Fibroblast of lung (primary cell): Measurements from ENCODE around the gene LDLRAD3. TPM values are rescaled to one million over a fixed set of nuclear protein-coding genes. Genes with fewer than 3 reads are reported as not detected.

Experiments used
- DNase-seq, 2 donors: peaks; one replicate each; pipeline versions ENCODE4 v3.0.0 to v3.0.0-alpha.2; 2010; ENCODE audit warnings: low read depth in 2 of 2
- H2AFZ ChIP-seq: 2 replicates; pipeline ENCODE4 v1.5.1; 2012; ENCODE audit warnings: low read length, control low read depth, inconsistent platforms
- H3K27ac ChIP-seq: 2 replicates; pipeline ENCODE4 v1.5.1; 2011; ENCODE audit warnings: low read length, control low read depth; ENCODE audit not compliant: insufficient read depth
- H3K27me3 ChIP-seq: 2 replicates; pipeline ENCODE4 v1.5.1; 2011; ENCODE audit warnings: mild to moderate bottlenecking, low read length; ENCODE audit not compliant: control insufficient read depth, insufficient read depth
- H3K36me3 ChIP-seq: 2 replicates; pipeline ENCODE4 v1.5.1; 2011; ENCODE audit warnings: low read length; ENCODE audit not compliant: control insufficient read depth, insufficient read depth
- H3K4me1 ChIP-seq: 2 replicates; pipeline ENCODE4 v1.5.1; 2011; ENCODE audit warnings: low read length; ENCODE audit not compliant: control insufficient read depth, insufficient read depth; ENCODE audit errors: extremely low read depth
- H3K4me2 ChIP-seq: 2 replicates; pipeline ENCODE4 v1.5.1; 2011; ENCODE audit warnings: low read length, control low read depth; ENCODE audit not compliant: insufficient read depth; ENCODE audit errors: extremely low read depth
- H3K4me3 ChIP-seq, 4 experiments: fragments of 200-600 bp in 1 of 4; sonication (generic) in 1 of 4; replicated peaks in 1 of 4; 2 replicates each; pipeline ENCODE4 v1.5.1; 2011 to 2016; ENCODE audit warnings: low read length in 4 of 4, low read depth in 3 of 4, mild to moderate bottlenecking in 3 of 4, control low read depth in 2 of 4, inconsistent platforms in 1 of 4, mixed read lengths in 1 of 4; ENCODE audit not compliant: insufficient read depth in 1 of 4; ENCODE audit errors: control extremely low read depth in 1 of 4
- H3K79me2 ChIP-seq: 2 replicates; pipeline ENCODE4 v1.5.1; 2012; ENCODE audit warnings: mild to moderate bottlenecking, low read length, inconsistent platforms; ENCODE audit not compliant: control insufficient read depth, insufficient read depth
- H3K9ac ChIP-seq: 2 replicates; pipeline ENCODE4 v1.5.1; 2011; ENCODE audit warnings: mild to moderate bottlenecking, low read length, control low read depth; ENCODE audit not compliant: insufficient read depth
- H3K9me3 ChIP-seq: 2 replicates; pipeline ENCODE4 v1.5.1; 2012; ENCODE audit warnings: low read depth, low read length; ENCODE audit not compliant: control insufficient read depth, insufficient read depth
- H4K20me1 ChIP-seq: 2 replicates; pipeline ENCODE4 v1.5.1; 2011; ENCODE audit warnings: low read length; ENCODE audit not compliant: control insufficient read depth, insufficient read depth; ENCODE audit errors: extremely low read depth
- EZH2 ChIP-seq: IDR thresholded peaks from 2 replicates; pipeline ENCODE4 v1.5.1; 2012; ENCODE audit warnings: low read length, control low read depth, mild to moderate bottlenecking; ENCODE audit errors: missing control alignments
- polyA plus RNA-seq, 2 donors: library from polyadenylated mRNA; depleted of rRNA in 1 of 2; stranded (reverse) in 1 of 2; unstranded in 1 of 2; fragments of >200 nt; gene quantifications; 2 replicates each; pipeline ENCODE4 v1.2.1, GENCODE V29; 2011 to 2012; ENCODE audit warnings: missing spikeins in 1 of 2
- total RNA-seq: library from RNA; depleted of rRNA; stranded (reverse); fragments of >200 nt; gene quantifications from 2 replicates; pipeline ENCODE4 v1.2.1, GENCODE V29; 2014
- TF ChIP-seq, protein P1 (sequence below), 2 donors: IDR thresholded peaks in 1 of 2; conservative IDR thresholded peaks in 1 of 2; 1 replicate in 1 of 2; 2 replicates in 1 of 2; pipeline ENCODE4 v1.5.1; 2011 to 2012; ENCODE audit warnings: low read length in 2 of 2, control low read depth in 1 of 2, inconsistent platforms in 1 of 2, low read depth in 1 of 2, mild to moderate bottlenecking in 1 of 2

Gene LDLRAD3
- total and polyA plus RNA-seq, 2 donors (not counting 1 experiment from before 2014, with no cell fraction given) = 3.8 to 7.8 TPM

DNA sequence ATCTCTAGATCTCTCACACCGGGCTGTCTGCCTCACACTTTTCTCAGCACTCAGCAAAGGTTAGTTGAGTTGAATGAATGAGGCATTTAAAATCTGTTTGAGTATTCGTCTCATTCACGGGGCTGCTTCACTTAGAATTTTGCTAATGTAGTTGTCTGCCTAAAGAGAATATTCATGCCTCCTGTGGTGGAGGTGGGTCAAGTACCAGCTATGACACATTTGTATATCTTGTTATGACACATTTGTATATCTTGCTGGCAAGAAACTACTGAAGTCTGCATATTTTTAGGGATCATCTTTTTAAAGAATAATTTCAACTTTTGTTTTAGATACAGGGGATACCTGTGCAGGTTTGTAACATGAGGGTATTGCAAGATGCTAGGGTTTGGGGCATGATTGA is 43.1 kb downstream of the LDLRAD3 start:
- Histone ChIP-seq H3K36me3 (no peaks in the 10 kb centered on the region), H3K27ac (no peak overlapping the region), H2AFZ (no peak overlapping the region), H3K9ac (no peak overlapping the region), H4K20me1 (no peaks in the 10 kb centered on the region), H3K27me3 (no peaks in the 10 kb centered on the region), H3K4me1 (peaks cover 2% of the 10 kb centered on the region), H3K4me2 (no peak overlapping the region), H3K4me3 (no peak overlapping the region), H3K9me3 (no peaks in the 10 kb centered on the region), H3K79me2 (no peaks in the 10 kb centered on the region)
- TF ChIP-seq EZH2 = no peak
- DNase-seq = peak in 1 of 2 donors; percentile 13

DNA sequence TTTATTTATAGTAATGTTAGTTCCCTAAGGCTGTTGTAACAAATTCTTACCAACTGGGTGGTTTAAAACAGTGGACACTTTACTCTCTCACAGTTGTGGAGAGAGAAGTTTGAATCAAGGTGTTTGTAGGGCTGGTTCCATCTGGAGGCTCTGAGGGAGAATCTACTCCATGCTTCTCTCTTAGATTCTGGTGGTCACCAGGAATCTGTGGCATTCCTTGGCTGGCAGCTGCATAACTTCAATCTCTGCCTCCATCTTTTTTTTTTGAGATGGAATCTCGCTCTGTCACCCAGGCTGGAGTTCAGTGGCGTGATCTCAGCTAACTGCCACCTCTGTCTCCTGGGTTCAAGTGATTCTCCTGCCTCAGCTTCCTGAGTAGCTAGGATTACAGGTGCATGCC is 46.3 kb downstream of the LDLRAD3 start:
- H3K9me3 ChIP-seq = no peaks in the 10 kb centered on the region
- H2AFZ ChIP-seq = no peak overlapping the region
- H3K36me3 ChIP-seq = no peaks in the 10 kb centered on the region
- H3K4me1 ChIP-seq = no peaks in the 10 kb centered on the region
- no peak overlapping the region for H3K4me2 ChIP-seq
- no peak overlapping the region for H3K9ac ChIP-seq
- H4K20me1 ChIP-seq = no peaks in the 10 kb centered on the region
- H3K79me2 ChIP-seq = no peaks in the 10 kb centered on the region
- no peaks in the 10 kb centered on the region for H3K27me3 ChIP-seq
- no peak overlapping the region for H3K27ac ChIP-seq
- peak in 1 of 2 donors; percentile 43 for DNase-seq
- TF ChIP-seq, protein P1, sequence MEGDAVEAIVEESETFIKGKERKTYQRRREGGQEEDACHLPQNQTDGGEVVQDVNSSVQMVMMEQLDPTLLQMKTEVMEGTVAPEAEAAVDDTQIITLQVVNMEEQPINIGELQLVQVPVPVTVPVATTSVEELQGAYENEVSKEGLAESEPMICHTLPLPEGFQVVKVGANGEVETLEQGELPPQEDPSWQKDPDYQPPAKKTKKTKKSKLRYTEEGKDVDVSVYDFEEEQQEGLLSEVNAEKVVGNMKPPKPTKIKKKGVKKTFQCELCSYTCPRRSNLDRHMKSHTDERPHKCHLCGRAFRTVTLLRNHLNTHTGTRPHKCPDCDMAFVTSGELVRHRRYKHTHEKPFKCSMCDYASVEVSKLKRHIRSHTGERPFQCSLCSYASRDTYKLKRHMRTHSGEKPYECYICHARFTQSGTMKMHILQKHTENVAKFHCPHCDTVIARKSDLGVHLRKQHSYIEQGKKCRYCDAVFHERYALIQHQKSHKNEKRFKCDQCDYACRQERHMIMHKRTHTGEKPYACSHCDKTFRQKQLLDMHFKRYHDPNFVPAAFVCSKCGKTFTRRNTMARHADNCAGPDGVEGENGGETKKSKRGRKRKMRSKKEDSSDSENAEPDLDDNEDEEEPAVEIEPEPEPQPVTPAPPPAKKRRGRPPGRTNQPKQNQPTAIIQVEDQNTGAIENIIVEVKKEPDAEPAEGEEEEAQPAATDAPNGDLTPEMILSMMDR (conservative IDR thresholded peaks at IDR 0.05 in 1 of 2, IDR thresholded peaks at IDR 0.05 in 1 of 2; ENCODE audit: low read depth in 1 of 2, low read length in 2 of 2) = no peak
- no peak for TF ChIP-seq EZH2
- H3K4me3 ChIP-seq = no peak overlapping the region

DNA sequence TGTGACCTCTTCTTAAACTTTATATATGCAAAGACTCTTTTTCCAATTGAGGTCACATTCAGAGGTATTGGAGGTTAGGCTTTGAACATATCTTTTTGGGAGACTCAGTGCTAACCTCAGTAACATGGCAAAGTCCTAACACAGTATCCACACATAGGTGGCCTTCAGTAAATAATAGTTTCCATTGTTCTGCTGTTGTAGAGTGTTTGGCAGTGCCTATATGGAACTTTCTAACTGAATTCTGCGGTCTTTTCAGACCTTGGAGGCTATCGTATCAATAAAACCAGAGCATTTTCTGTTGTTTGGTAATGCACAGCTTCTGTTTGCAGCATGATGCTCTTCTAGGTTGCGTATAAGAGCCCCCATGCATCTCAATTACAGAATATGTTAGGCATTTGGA is 47.0 kb downstream of the LDLRAD3 start:
- Histone ChIP-seq H3K4me1 (no peaks in the 10 kb centered on the region), H3K79me2 (no peaks in the 10 kb centered on the region), H3K9ac (no peak overlapping the region), H3K4me3 (no peak overlapping the region), H3K27ac (no peak overlapping the region), H4K20me1 (no peaks in the 10 kb centered on the region), H3K9me3 (no peaks in the 10 kb centered on the region), H2AFZ (no peak overlapping the region), H3K27me3 (no peaks in the 10 kb centered on the region), H3K36me3 (no peaks in the 10 kb centered on the region), H3K4me2 (no peak overlapping the region)
- DNase-seq = no peak
- TF ChIP-seq EZH2 = no peak
- TF ChIP-seq, protein P1 (conservative IDR thresholded peaks at IDR 0.05 in 1 of 2, IDR thresholded peaks at IDR 0.05 in 1 of 2; ENCODE audit: low read depth in 1 of 2, low read length in 2 of 2) = no peak
